GM21717 (cell line): Measurements from ENCODE around the gene NUTM2G.
"Not testable (repeated sequence)": the region's sequence is repeated elsewhere in the genome, so short reads cannot be mapped to it uniquely, and the experiment has no call there.

Source experiments
- ATAC-seq: cut with Tn5 transposase; IDR thresholded peaks from one replicate; pipeline ENCODE4 v1.9.1; 2021; ENCODE audit warnings: mild to moderate bottlenecking, moderate library complexity; ENCODE audit not compliant: unreplicated experiment

The NUTM2G gene

GRCh38 chr9:96941628-96942027 is 13.0 kb downstream of the NUTM2G start:
- ATAC-seq, result not testable (repeated sequence)

GRCh38 chr9:96942181-96942580 is 13.5 kb downstream of the NUTM2G start:
- not testable (repeated sequence) for ATAC-seq

GRCh38 chr9:96949346-96949745 is 20.7 kb downstream of the NUTM2G start:
- ATAC-seq, result not testable (repeated sequence)

GRCh38 chr9:96950539-96950938 is 21.9 kb downstream of the NUTM2G start:
- not testable (repeated sequence) for ATAC-seq

- ATAC-seq, result not testable (repeated sequence)
Measured at GRCh38 chr9:96967591-96967990, 38.9 kb downstream of the NUTM2G start.

GRCh38 chr9:96972552-96972951 is 43.9 kb downstream of the NUTM2G start:
- not testable (repeated sequence) for ATAC-seq

GRCh38 chr9:96974037-96974436 is 45.4 kb downstream of the NUTM2G start:
- not testable (repeated sequence) for ATAC-seq

- ATAC-seq, result not testable (repeated sequence)
Measured at GRCh38 chr9:96983496-96984122, 55.0 kb downstream of the NUTM2G start.

GRCh38 chr9:96984139-96984538 is 55.5 kb downstream of the NUTM2G start:
- not testable (repeated sequence) for ATAC-seq

- not testable (repeated sequence) for ATAC-seq
Measured at GRCh38 chr9:96984887-96985286, 56.2 kb downstream of the NUTM2G start.
